IMR-90 (cell line): ENCODE data around the gene MPPED1.

Experiments
- BHLHE40 ChIP-seq: fragments of 150-350 bp; IDR thresholded peaks from 2 replicates; pipeline ENCODE4 v1.6.1; 2016; ENCODE audit warnings: mild to moderate bottlenecking, low read depth, low read length
- CTCF ChIP-seq: conservative IDR thresholded peaks from 2 replicates; pipeline ENCODE4 v1.5.1; 2012; ENCODE audit warnings: mild to moderate bottlenecking, low read depth, low read length, improper control_type of control experiment
- FOS ChIP-seq: fragments of 150-350 bp; IDR thresholded peaks from 2 replicates; pipeline ENCODE4 v1.6.1; 2016; ENCODE audit warnings: low read depth, low read length
- MAZ ChIP-seq: IDR thresholded peaks from 2 replicates; pipeline ENCODE4 v1.6.1; 2012; ENCODE audit warnings: low read depth, mild to moderate bottlenecking, low read length, improper control_type of control experiment, moderate library complexity, borderline replicate concordance
- POLR2A ChIP-seq: IDR thresholded peaks from 2 replicates; pipeline ENCODE4 v1.6.1; 2012; ENCODE audit warnings: mild to moderate bottlenecking, low read depth, low read length
- RAD21 ChIP-seq: IDR thresholded peaks from 2 replicates; pipeline ENCODE4 v1.6.1; 2012; ENCODE audit warnings: low read length, improper control_type of control experiment
- RFX5 ChIP-seq: IDR thresholded peaks from 2 replicates; pipeline ENCODE4 v1.8.0; 2012; ENCODE audit warnings: low read depth, mild to moderate bottlenecking, low read length, moderate library complexity
- USF2 ChIP-seq: fragments of 150-350 bp; IDR thresholded peaks from 2 replicates; pipeline ENCODE4 v1.6.1; 2017; ENCODE audit warnings: mild to moderate bottlenecking, antibody characterized with exemption, low read length, low read depth

GRCh38 chr22:43497956-43498855 lies 86.4 kb downstream of the MPPED1 start:
- no peak for TF ChIP-seq CTCF
- TF ChIP-seq POLR2A: no peak
- TF ChIP-seq RFX5: no peak
- TF ChIP-seq FOS: no peak
- TF ChIP-seq MAZ: no peak
- no peak for TF ChIP-seq BHLHE40
- no peak for TF ChIP-seq USF2
- TF ChIP-seq RAD21: no peak
